Stimulated activated CD4-positive, alpha-beta T cell treated with anti-CD3 and anti-CD28 coated beads, Interleukin-15, amount 100 ng/mL, for 1 hour (primary cell): Measurements from ENCODE around the gene VAV3.

Source experiments
- DNase-seq, 2 donors: peaks; one replicate each; pipeline ENCODE4 v3.0.0-alpha.2; 2020; ENCODE audit warnings: low read depth in 1 of 2, low spot score in 1 of 2

The VAV3 gene

GRCh38 chr1:107691540-107691939 is 273.4 kb downstream of the VAV3 start:
- DNase-seq: no peak

- no peak for DNase-seq
These were observed 274.5 kb downstream of the VAV3 start for GRCh38 chr1:107690491-107690890.

- no peak for DNase-seq
These were observed 275.2 kb downstream of the VAV3 start for GRCh38 chr1:107689733-107690132.

- no peak for DNase-seq
These were observed 275.8 kb downstream of the VAV3 start for GRCh38 chr1:107689159-107689558.

- DNase-seq: no peak
These were observed 276.9 kb downstream of the VAV3 start for GRCh38 chr1:107687849-107688753.

GRCh38 chr1:107683683-107684082 is 281.3 kb downstream of the VAV3 start:
- no peak for DNase-seq

GRCh38 chr1:107683191-107683657 is 281.8 kb downstream of the VAV3 start:
- DNase-seq: no peak

- no peak for DNase-seq
These were observed 282.5 kb downstream of the VAV3 start for GRCh38 chr1:107682467-107682866.

- no peak for DNase-seq
These were observed 283.9 kb downstream of the VAV3 start for GRCh38 chr1:107681001-107681479.

- no peak for DNase-seq
These were observed 284.4 kb downstream of the VAV3 start for GRCh38 chr1:107680579-107680985.

- no peak for DNase-seq
These were observed 285.5 kb downstream of the VAV3 start for GRCh38 chr1:107679411-107679953.

GRCh38 chr1:107678993-107679392 is 286.0 kb downstream of the VAV3 start:
- DNase-seq: no peak

- no peak for DNase-seq
These were observed 287.3 kb downstream of the VAV3 start for GRCh38 chr1:107677697-107678096.

GRCh38 chr1:107674486-107674885 is 290.5 kb downstream of the VAV3 start:
- DNase-seq: no peak

- no peak for DNase-seq
These were observed 292.0 kb downstream of the VAV3 start for GRCh38 chr1:107673006-107673405.

GRCh38 chr1:107670397-107671040 is 294.5 kb downstream of the VAV3 start:
- no peak for DNase-seq

GRCh38 chr1:107669996-107670395 is 295.0 kb downstream of the VAV3 start:
- DNase-seq: no peak

GRCh38 chr1:107668762-107669161 is 296.2 kb downstream of the VAV3 start:
- DNase-seq: no peak

- no peak for DNase-seq
These were observed 298.5 kb downstream of the VAV3 start for GRCh38 chr1:107666493-107666892.

GRCh38 chr1:107664982-107665925 is 299.7 kb downstream of the VAV3 start:
- no peak for DNase-seq

GRCh38 chr1:107662971-107663370 is 302.0 kb downstream of the VAV3 start:
- DNase-seq: no peak
